ENCODE measurements around the gene TANGO2.

DNA sequence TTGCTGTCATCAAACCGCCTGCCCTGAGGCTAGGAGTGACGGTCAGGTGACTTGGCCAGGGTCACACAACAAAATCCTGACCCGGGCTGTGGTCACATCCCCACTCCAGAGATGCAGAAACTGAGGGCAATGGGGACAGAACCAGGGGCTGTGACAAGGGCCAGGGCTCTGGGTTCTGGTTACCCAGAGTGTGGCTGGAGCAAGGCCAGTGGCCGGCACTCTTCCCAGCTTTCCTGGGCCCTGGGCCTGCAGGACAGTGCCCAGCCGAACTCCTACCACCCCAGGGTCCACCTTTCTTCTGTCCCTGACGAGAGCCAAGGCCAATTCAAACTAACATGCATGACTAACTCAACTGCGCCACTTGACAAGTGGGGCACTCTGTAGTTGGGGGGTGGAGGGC, 40.1 kb upstream of the TANGO2 start:
- TF ChIP-seq EZH2 (IDR thresholded peaks at IDR 0.05) (no peak), EZH2phosphoT487 (IDR thresholded peaks at IDR 0.05) (no peak)
- TF ChIP-seq, protein P1, sequence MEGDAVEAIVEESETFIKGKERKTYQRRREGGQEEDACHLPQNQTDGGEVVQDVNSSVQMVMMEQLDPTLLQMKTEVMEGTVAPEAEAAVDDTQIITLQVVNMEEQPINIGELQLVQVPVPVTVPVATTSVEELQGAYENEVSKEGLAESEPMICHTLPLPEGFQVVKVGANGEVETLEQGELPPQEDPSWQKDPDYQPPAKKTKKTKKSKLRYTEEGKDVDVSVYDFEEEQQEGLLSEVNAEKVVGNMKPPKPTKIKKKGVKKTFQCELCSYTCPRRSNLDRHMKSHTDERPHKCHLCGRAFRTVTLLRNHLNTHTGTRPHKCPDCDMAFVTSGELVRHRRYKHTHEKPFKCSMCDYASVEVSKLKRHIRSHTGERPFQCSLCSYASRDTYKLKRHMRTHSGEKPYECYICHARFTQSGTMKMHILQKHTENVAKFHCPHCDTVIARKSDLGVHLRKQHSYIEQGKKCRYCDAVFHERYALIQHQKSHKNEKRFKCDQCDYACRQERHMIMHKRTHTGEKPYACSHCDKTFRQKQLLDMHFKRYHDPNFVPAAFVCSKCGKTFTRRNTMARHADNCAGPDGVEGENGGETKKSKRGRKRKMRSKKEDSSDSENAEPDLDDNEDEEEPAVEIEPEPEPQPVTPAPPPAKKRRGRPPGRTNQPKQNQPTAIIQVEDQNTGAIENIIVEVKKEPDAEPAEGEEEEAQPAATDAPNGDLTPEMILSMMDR (IDR thresholded peaks at IDR 0.05): no peak
